ENCODE results near the gene SPTBN1.

The SPTBN1 gene

GRCh38 chr2:54587171-54588016 lies 131.3 kb downstream of the SPTBN1 start:
- TF ChIP-seq CTCF (IDR thresholded peaks at IDR 0.05; ENCODE audit: low read depth, low read length, missing control alignments) = no peak
- in situ Hi-C loops (cut with HindIII; ENCODE audit: low pct_ligation_motif_present, low sequenced_read_pairs) = no loop called here
- no peak overlapping the region for H3K27ac ChIP-seq

GRCh38 chr2:54588244-54588899 lies 132.2 kb downstream of the SPTBN1 start:
- in situ Hi-C loops (cut with HindIII; ENCODE audit: low pct_ligation_motif_present, low sequenced_read_pairs) = no loop called here
- no peak for TF ChIP-seq CTCF (IDR thresholded peaks at IDR 0.05; ENCODE audit: low read depth, low read length, missing control alignments)

More at GRCh38 chr2:54587171-54588016, 131.3 kb downstream of the SPTBN1 start:
- no peak overlapping the region for H3K4me3 ChIP-seq (ENCODE audit: low read depth, low read length)
- DNase-seq = no peak
- peaks cover 2% of the 10 kb centered on the region for H3K36me3 ChIP-seq (replicated peaks)
- no peaks in the 10 kb centered on the region for H3K27me3 ChIP-seq (replicated peaks)

GRCh38 chr2:54589038-54589339 lies 132.9 kb downstream of the SPTBN1 start:
- in situ Hi-C loops (cut with HindIII; ENCODE audit: low pct_ligation_motif_present, low sequenced_read_pairs) = no loop called here
- TF ChIP-seq CTCF (IDR thresholded peaks at IDR 0.05; ENCODE audit: low read depth, low read length, missing control alignments) = no peak
- DNase-seq = no peak
- Histone ChIP-seq H3K4me3 (ENCODE audit: low read depth, low read length) (no peak overlapping the region), H3K27me3 (replicated peaks) (no peaks in the 10 kb centered on the region), H3K27ac (peak overlapping the region; percentile 58), H3K36me3 (replicated peaks) (peaks cover 5% of the 10 kb centered on the region)

More at GRCh38 chr2:54588244-54588899, 132.2 kb downstream of the SPTBN1 start:
- no peak overlapping the region for H3K27ac ChIP-seq
- no peaks in the 10 kb centered on the region for H3K27me3 ChIP-seq (replicated peaks)
- no peak overlapping the region for H3K4me3 ChIP-seq (ENCODE audit: low read depth, low read length)
- no peak for DNase-seq
- H3K36me3 ChIP-seq (replicated peaks) = peaks cover 5% of the 10 kb centered on the region

GRCh38 chr2:54589340-54590215 lies 133.5 kb downstream of the SPTBN1 start:
- in situ Hi-C loops (cut with HindIII; ENCODE audit: low pct_ligation_motif_present, low sequenced_read_pairs) = no loop called here
- Histone ChIP-seq H3K27ac (peak overlapping the region; percentile 58), H3K36me3 (replicated peaks) (peaks cover 5% of the 10 kb centered on the region), H3K4me3 (ENCODE audit: low read depth, low read length) (no peak overlapping the region), H3K27me3 (replicated peaks) (no peaks in the 10 kb centered on the region)
- DNase-seq = peak; percentile 69
- no peak for TF ChIP-seq CTCF (IDR thresholded peaks at IDR 0.05; ENCODE audit: low read depth, low read length, missing control alignments)

- in situ Hi-C loops (cut with HindIII; ENCODE audit: low pct_ligation_motif_present, low sequenced_read_pairs) = no loop called here
- no peaks in the 10 kb centered on the region for H3K27me3 ChIP-seq (replicated peaks)
- H3K36me3 ChIP-seq (replicated peaks) = peaks cover 5% of the 10 kb centered on the region
- no peak for TF ChIP-seq CTCF (IDR thresholded peaks at IDR 0.05; ENCODE audit: low read depth, low read length, missing control alignments)
- no peak overlapping the region for H3K4me3 ChIP-seq (ENCODE audit: low read depth, low read length)
- no peak for DNase-seq
- H3K27ac ChIP-seq = peak overlapping the region; percentile 58
These were observed 134.3 kb downstream of the SPTBN1 start for GRCh38 chr2:54590216-54591120.
